GM10248 (cell line): ENCODE data around the gene LBH.

ENCODE experiments used
- CTCF ChIA-PET: fragments of 300-600 bp; sonication (Branson Sonifier 250); formaldehyde crosslinking; extraction: SDS; loops from one replicate; lab custom pipeline; 2021; ENCODE audit warnings: antibody characterized with exemption; lab: Yijun Ruan, JAX
- POLR2A ChIA-PET: fragments of 350-650 bp; sonication (Branson Sonifier 250); formaldehyde crosslinking; extraction: SDS; loops from one replicate; lab custom pipeline; 2020; ENCODE audit warnings: antibody characterized with exemption; lab: Yijun Ruan, JAX
- DNase-seq: peaks from one replicate; pipeline ENCODE4 v3.0.0; 2012; ENCODE audit errors: extremely low spot score
- TF ChIP-seq, protein P1 (sequence below): IDR thresholded peaks from 2 replicates; pipeline ENCODE4 v1.5.1; 2012; ENCODE audit warnings: mild to moderate bottlenecking, low read depth; ENCODE audit errors: extremely low read depth, missing control alignments, control extremely low read depth

Gene LBH

DNA sequence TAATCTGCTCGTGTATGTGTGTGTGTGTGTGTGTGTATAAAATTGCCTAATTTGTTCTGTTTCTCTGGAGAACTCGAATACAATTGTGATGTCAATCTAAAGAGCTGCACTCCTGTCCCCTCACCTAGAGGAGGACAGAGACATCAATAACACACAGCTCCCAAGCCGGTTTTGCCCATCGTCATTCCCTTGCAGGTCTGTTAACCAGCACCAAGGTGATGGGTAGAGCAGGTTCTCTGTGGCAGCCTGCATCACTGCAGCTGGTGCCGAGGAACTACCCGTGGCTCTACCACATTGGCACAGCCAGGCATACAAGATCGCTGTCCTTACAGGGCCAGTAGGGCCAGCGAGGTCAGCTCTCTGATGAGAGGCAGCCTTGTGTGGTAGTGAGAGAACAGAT lies 41.0 kb downstream of the LBH start:
- POLR2A ChIA-PET = interaction anchor here (0.9 kb wide), 1 partner anchor 40 kb away, joined by 3 read pairs; no protein-coding TSS in a partner anchor
- TF ChIP-seq, protein P1, sequence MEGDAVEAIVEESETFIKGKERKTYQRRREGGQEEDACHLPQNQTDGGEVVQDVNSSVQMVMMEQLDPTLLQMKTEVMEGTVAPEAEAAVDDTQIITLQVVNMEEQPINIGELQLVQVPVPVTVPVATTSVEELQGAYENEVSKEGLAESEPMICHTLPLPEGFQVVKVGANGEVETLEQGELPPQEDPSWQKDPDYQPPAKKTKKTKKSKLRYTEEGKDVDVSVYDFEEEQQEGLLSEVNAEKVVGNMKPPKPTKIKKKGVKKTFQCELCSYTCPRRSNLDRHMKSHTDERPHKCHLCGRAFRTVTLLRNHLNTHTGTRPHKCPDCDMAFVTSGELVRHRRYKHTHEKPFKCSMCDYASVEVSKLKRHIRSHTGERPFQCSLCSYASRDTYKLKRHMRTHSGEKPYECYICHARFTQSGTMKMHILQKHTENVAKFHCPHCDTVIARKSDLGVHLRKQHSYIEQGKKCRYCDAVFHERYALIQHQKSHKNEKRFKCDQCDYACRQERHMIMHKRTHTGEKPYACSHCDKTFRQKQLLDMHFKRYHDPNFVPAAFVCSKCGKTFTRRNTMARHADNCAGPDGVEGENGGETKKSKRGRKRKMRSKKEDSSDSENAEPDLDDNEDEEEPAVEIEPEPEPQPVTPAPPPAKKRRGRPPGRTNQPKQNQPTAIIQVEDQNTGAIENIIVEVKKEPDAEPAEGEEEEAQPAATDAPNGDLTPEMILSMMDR = no peak
- CTCF ChIA-PET = interaction anchor here (0.8 to 1.7 kb wide), 3 partner anchors 11 to 181 kb away, joined by 3 to 5 read pairs (median 3); no protein-coding TSS in a partner anchor
- no peak for DNase-seq

DNA sequence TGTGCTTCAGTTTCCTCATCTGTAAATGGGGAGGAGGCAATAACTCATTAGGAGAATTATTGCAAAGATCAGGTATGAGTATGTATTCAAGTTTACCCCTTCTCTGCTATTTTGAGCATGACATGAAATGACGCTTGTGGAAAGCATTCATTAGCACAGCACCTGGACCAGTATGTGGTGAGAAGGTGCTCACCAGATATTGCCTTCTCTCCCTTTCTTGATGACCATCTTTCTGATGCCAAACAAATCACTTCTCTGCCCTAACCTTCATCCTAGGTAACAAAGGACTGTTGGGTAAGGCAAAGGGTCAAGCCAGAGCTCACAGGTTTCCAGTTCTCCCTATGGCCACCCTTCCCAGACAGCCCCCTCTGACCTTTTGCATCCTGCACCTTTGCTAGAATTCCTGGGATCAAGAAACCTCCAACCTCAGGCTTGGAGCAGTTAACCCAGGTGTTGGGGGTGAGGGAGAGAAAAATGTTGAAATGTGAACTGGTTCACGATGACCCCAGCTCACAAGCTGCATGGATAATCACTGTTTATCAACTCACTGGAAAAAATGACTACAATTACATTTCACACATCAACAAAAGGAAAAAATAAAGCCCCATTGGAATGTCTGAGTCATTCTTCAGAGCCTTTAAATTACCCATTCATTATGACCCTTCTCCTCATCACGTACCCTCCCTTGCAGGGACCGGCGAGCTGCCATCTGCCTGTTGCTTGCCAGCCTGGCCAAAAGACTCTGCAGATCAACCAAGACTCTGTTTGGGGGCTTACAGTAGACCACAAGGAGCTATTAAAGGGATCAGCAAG lies 41.6 kb downstream of the LBH start:
- CTCF ChIA-PET = interaction anchor here (1.0 to 1.7 kb wide), 4 partner anchors 9 to 180 kb away, joined by 3 to 5 read pairs (median 3); no protein-coding TSS in a partner anchor
- no peak for DNase-seq
- POLR2A ChIA-PET = interaction anchor here (0.9 kb wide), 1 partner anchor 41 kb away, joined by 3 read pairs; no protein-coding TSS in a partner anchor
- TF ChIP-seq, protein P1 = no peak

DNA sequence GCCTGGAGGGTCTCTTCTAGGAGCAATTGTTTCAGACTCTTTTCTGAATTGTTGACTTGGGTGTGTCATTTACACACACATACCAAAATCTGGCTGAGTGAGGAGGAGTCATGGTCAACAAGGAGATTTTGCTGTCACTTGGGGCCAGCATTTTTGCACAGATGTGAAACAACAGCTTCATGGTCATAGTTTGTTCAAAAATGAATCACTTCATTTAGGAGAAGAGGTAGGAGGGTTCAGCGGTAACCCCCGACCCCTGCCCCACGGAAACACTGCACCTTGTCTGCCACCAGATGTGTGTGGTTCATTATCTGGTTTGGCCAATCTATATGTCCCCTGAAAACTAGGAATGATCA lies 42.2 kb downstream of the LBH start:
- no peak for DNase-seq
- ChIA-PET POLR2A (no interaction called here), CTCF (interaction anchor here (1.0 to 1.3 kb wide), 2 partner anchors 9 to 14 kb away, joined by 3 read pairs; no protein-coding TSS in a partner anchor)
- TF ChIP-seq, protein P1 = no peak

DNA sequence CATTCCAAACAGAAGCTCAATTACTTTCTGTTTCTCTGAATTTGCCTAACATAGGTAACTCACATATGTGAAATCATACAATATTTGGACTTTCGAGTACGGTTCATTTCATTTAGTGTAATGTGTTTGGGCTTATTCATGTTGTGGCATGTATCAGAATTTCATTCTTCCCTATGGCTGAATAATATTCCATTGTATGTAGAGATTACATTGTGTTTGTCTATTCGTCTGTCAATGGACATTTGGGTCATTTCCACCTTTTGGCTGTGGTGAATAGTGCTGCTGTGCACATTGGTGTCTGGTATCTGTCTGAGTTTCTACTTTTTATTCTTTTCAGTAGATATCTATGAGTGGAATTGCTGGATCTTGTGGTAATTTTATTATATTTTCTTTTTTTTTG lies 43.9 kb downstream of the LBH start:
- TF ChIP-seq, protein P1 = no peak
- ChIA-PET POLR2A (no interaction called here), CTCF (interaction anchor here (0.9 to 1.0 kb wide), 2 partner anchors 21 to 62 kb away, joined by 3 read pairs; no protein-coding TSS in a partner anchor)
- DNase-seq = no peak

DNA sequence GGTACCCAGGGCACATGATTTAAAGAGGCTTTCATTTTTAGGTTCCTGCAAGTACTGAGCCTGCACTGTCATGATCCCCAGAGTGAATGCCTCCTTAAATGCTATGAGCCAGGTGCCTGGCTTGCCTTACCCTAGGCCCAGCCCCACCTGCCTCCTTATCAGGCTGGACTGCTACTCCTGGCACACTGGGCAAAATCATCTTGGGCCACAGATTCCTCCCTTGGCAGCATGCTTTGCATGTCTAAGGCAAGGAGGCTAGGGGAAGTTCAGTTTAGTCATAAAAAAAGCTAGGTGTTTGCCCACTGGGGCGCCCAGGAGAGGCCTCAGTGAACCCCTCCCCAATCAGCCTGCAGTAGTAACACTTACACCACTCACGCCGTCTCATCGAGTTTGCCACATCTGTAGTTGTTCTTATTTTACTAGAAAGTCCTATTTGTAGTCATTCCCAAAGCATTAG lies 45.1 kb downstream of the LBH start:
- POLR2A ChIA-PET = no interaction called here

DNA sequence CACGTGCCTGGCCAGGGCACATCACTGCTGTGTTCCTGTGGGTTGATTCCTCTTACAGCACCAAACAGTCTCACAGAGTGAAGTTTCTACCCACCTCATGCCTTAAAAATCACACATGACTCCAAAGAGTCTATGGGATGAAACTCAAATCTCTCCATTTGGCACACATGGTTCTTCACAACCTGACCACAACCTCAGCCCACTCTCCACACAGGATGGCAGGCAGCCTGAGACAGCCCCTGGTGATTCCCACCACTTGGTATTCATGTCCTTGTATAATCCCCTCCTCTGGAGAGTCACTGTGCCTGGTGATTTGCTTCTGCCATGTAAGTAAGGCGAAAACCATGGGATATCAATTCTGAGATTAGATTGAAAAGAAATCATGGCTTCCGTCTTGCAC lies 46.2 kb downstream of the LBH start:
- TF ChIP-seq, protein P1 = no peak
- no peak for DNase-seq
- ChIA-PET CTCF (interaction anchor here (0.7 to 2.1 kb wide), 4 partner anchors 16 to 434 kb away, joined by 3 to 8 read pairs (median 4); no protein-coding TSS in a partner anchor), POLR2A (no interaction called here)

More for the DNA sequence above, 45.1 kb downstream of the LBH start:
- TF ChIP-seq, protein P1 = no peak
- DNase-seq = no peak
- CTCF ChIA-PET = interaction anchor here (0.7 to 1.6 kb wide), 5 partner anchors 10 to 435 kb away, joined by 3 to 4 read pairs (median 3); no protein-coding TSS in a partner anchor
